IPS DF 6.9 (cell line): ENCODE results near the gene SETBP1.

Experiments used
- DNase-seq: peaks from one replicate; pipeline ENCODE4 v3.0.0-alpha.2; 2013; ENCODE audit warnings: low read depth, low spot score
- H3K27ac ChIP-seq: one replicate; pipeline ENCODE4 v1.5.1; 2013; ENCODE audit warnings: low read length, control low read depth
- H3K27me3 ChIP-seq: 2 replicates; pipeline ENCODE4 v1.6.1; 2013; ENCODE audit warnings: mild to moderate bottlenecking, low read length; ENCODE audit not compliant: control insufficient read depth, insufficient read depth
- H3K36me3 ChIP-seq: 2 replicates; pipeline ENCODE4 v1.6.1; 2013; ENCODE audit warnings: low read length; ENCODE audit not compliant: control insufficient read depth, insufficient read depth
- H3K4me1 ChIP-seq: 2 replicates; pipeline ENCODE4 v1.6.1; 2013; ENCODE audit warnings: low read length; ENCODE audit not compliant: control insufficient read depth, insufficient read depth
- H3K4me3 ChIP-seq: 2 replicates; pipeline ENCODE4 v1.5.1; 2013; ENCODE audit warnings: mild to moderate bottlenecking, low read length
- H3K9me3 ChIP-seq: 2 replicates; pipeline ENCODE4 v1.6.1; 2013; ENCODE audit warnings: low read length, inconsistent platforms; ENCODE audit not compliant: control insufficient read depth, insufficient read depth
- WGBS: extraction: QIAGEN DNeasy Blood & Tissue Kit; methylation state at CpG from one replicate; pipeline ENCODE4 v1.1.7; 2013; ENCODE audit warnings: mixed read lengths, missing lambda C conversion rate; ENCODE audit not compliant: insufficient read length, insufficient coverage; 5-methylcytosine and 5-hydroxymethylcytosine counted together

SETBP1 gene

DNA sequence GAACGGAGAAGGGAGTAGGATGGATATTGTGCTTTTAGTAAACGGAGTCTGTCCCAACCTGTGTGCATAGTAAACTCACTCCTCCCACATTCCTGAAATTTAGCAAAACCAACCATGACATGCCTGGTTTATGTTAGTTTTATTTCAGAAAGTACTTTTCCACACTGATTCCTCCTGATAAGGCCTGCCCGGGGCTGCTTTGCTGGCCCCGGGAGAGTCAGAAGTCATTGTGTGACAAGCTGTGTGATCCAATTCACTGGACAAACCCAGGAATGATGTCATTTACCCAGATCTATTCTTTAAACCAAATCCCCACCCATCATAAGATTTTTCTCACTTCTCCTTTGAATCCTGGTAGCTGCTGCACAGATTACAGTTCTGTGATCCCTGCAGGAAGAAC is 109.0 kb downstream of the SETBP1 start:
- DNase-seq = no peak

GRCh38 chr18:44790860-44791259 is 110.2 kb downstream of the SETBP1 start:
- no peak overlapping the region for H3K4me3 ChIP-seq
- no peak overlapping the region for H3K27ac ChIP-seq
- no peaks in the 10 kb centered on the region for H3K27me3 ChIP-seq
- no peaks in the 10 kb centered on the region for H3K9me3 ChIP-seq
- no CpG with 5 or more reads among the region's 4 CpGs for WGBS
- H3K4me1 ChIP-seq = 0 out of 2 replicates have a peak, but pooled peaks cover 2% of the 10 kb centered on the region
- DNase-seq = no peak
- no peaks in the 10 kb centered on the region for H3K36me3 ChIP-seq

More for the DNA sequence above, 109.0 kb downstream of the SETBP1 start:
- 0 out of 2 replicates have a peak, but pooled peaks cover 2% of the 10 kb centered on the region for H3K4me1 ChIP-seq
- no CpG with 5 or more reads among the region's 4 CpGs for WGBS
- no peaks in the 10 kb centered on the region for H3K9me3 ChIP-seq
- no peaks in the 10 kb centered on the region for H3K36me3 ChIP-seq
- no peak overlapping the region for H3K27ac ChIP-seq
- H3K4me3 ChIP-seq = no peak overlapping the region
- no peaks in the 10 kb centered on the region for H3K27me3 ChIP-seq

GRCh38 chr18:44791520-44791919 is 110.8 kb downstream of the SETBP1 start:
- Histone ChIP-seq H3K36me3 (no peaks in the 10 kb centered on the region), H3K4me1 (0 out of 2 replicates have a peak, but pooled peaks cover 2% of the 10 kb centered on the region), H3K9me3 (no peaks in the 10 kb centered on the region), H3K27ac (no peak overlapping the region), H3K27me3 (no peaks in the 10 kb centered on the region), H3K4me3 (no peak overlapping the region)
- DNase-seq = no peak
- no CpG with 5 or more reads among the region's 8 CpGs for WGBS

DNA sequence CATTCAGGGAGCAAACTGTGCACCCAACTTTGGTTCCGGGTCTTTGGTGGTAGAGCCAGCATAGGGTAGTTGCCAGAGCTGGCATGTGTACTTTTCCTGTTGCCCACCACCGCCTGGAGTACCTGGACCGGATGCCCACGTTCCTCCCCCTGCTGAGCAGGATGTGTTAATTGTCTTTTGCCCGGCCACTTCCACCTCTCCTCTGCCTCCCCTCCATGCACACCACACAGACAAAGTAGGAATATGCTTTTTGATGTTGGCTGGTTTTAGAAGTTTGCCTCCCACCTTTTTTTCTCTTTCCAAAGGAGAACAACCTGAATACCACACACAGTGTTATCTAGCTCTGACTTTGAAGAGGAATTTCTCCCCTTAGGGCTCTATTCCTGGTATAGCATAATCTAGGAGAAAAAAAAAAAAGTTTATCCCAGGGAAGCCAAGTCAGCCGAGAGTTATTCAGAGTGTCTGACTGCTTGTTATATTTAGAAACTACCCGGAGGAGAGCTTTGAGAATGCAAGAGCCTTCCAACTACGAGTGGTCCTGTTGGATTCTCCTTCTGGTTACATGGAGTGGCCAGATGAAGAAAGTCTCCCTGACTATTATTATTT is 111.9 kb downstream of the SETBP1 start:
- DNase-seq = no peak

GRCh38 chr18:44793194-44793593 is 112.5 kb downstream of the SETBP1 start:
- no peak for DNase-seq
- 0 out of 2 replicates have a peak, but pooled peaks cover 2% of the 10 kb centered on the region for H3K4me1 ChIP-seq
- no peak overlapping the region for H3K4me3 ChIP-seq
- H3K27ac ChIP-seq = no peak overlapping the region
- no CpG with 5 or more reads among the region's 2 CpGs for WGBS
- H3K36me3 ChIP-seq = no peaks in the 10 kb centered on the region
- H3K9me3 ChIP-seq = no peaks in the 10 kb centered on the region
- H3K27me3 ChIP-seq = no peaks in the 10 kb centered on the region

More for the DNA sequence above, 111.9 kb downstream of the SETBP1 start:
- H3K4me1 ChIP-seq = 0 out of 2 replicates have a peak, but pooled peaks cover 2% of the 10 kb centered on the region
- no CpG with 5 or more reads among the region's 8 CpGs for WGBS
- no peak overlapping the region for H3K4me3 ChIP-seq
- no peaks in the 10 kb centered on the region for H3K9me3 ChIP-seq
- no peaks in the 10 kb centered on the region for H3K27me3 ChIP-seq
- no peaks in the 10 kb centered on the region for H3K36me3 ChIP-seq
- no peak overlapping the region for H3K27ac ChIP-seq

DNA sequence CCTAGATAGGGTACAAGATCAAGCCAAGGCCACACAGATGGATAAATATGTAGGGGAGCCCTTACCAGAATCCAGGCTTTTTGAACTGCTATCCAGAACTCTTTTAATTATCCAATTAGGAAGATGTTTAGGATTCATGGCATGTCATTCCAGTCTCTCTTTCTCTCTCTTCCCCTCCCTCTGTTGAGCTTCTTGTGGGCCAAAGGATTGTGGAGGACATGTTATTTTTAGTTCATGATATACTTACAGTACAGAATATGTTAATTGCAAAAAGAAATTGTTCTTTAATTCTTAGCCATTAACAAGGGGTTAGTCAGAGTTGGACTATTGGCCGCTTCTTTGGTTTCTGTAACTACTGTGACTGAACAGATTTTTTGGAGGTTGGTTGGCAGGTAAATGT is 113.0 kb downstream of the SETBP1 start:
- Histone ChIP-seq H3K9me3 (no peaks in the 10 kb centered on the region), H3K27ac (no peak overlapping the region), H3K27me3 (no peaks in the 10 kb centered on the region), H3K4me3 (no peak overlapping the region), H3K4me1 (0 out of 2 replicates have a peak, but pooled peaks cover 2% of the 10 kb centered on the region), H3K36me3 (no peaks in the 10 kb centered on the region)
- WGBS = no CpG with 5 or more reads among the region's 1 CpG
- no peak for DNase-seq

- no CpG with 5 or more reads among the region's 4 CpGs for WGBS
- Histone ChIP-seq H3K4me1 (0 out of 2 replicates have a peak, but pooled peaks cover 2% of the 10 kb centered on the region), H3K27me3 (no peaks in the 10 kb centered on the region), H3K36me3 (no peaks in the 10 kb centered on the region), H3K4me3 (no peak overlapping the region), H3K27ac (no peak overlapping the region), H3K9me3 (no peaks in the 10 kb centered on the region)
- no peak for DNase-seq
Observed at GRCh38 chr18:44795241-44795640, 114.6 kb downstream of the SETBP1 start.

DNA sequence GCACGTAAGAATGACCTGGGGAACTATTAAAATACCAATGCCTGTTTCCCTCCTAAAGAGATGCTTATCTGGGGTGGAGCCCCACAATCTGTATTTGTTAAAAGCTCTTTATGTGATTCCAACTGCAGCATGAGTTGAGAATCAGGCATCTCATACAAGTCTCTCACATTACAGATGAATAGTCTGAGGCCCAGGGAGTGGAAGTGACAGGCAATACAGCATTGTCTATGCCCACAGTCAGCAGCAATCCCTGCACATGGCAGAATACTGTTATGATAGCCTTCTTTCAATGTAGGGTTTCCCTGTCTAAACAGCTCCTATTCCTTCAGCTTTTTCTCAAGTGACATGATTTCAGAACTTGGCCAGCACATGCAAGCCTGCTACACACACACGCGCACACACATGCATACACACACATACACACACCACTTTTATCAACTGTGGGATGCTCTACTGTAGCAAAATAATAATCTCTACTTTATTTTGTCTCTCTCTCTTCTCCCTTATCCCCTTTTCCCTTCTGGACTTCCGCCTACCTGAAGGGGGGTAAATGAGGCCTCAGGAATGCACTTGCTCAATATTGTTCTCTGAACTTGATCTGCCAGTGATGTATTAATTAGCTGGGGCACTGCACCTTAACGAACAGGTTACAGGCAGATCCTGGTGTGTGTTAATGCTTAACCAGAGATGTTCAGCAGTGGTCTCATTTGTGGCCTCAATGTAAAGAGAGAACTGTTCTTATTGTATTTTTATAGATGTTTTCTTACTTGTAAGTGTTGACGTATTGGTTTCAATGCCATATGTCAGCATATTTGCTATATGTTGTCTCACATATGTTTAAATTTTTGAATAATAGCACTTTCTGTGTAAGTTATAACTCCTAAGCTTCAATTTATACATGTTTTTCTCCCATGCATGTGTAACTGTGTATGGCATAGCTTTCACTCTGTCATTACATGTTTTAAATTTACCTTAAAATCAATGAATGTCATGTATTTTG is 116.0 kb downstream of the SETBP1 start:
- WGBS = no CpG with 5 or more reads among the region's 6 CpGs
- Histone ChIP-seq H3K27me3 (no peaks in the 10 kb centered on the region), H3K27ac (no peak overlapping the region), H3K4me1 (0 out of 2 replicates have a peak, but pooled peaks cover 2% of the 10 kb centered on the region), H3K9me3 (no peaks in the 10 kb centered on the region), H3K36me3 (no peaks in the 10 kb centered on the region), H3K4me3 (no peak overlapping the region)
- no peak for DNase-seq

DNA sequence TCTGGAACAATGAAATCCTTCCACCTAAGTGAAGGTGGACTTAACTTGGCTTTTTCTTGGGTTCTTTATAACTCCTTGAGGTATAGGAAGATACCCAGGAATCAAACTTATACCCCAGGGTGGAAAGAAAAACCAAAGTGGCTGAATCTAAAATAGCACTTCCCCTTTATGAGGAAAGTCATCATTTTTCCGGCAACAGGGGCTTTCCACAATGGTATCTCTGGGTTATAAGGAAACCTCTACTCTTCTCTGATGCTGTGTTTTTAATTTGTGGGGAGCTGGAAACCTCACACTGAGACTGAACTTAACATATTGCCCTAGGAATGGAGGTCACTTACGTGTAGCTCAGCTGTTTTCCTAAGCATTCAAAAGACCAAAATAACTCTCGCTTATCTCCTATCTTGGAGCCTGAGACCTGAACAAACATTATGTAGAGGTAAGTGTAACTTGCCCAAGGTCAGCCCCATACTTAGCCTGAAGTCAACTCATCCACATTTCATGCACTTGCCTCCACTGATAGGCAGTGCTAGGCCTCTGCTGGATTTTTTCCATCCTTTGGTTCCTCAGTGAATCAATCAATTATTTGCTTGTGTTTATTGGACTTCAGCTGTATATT is 117.9 kb downstream of the SETBP1 start:
- H3K4me1 ChIP-seq = no peaks in the 10 kb centered on the region
- H3K27ac ChIP-seq = no peak overlapping the region
- no peak overlapping the region for H3K4me3 ChIP-seq
- DNase-seq = no peak
- no CpG with 5 or more reads among the region's 3 CpGs for WGBS
- H3K36me3 ChIP-seq = no peaks in the 10 kb centered on the region
- no peaks in the 10 kb centered on the region for H3K9me3 ChIP-seq
- H3K27me3 ChIP-seq = no peaks in the 10 kb centered on the region

DNA sequence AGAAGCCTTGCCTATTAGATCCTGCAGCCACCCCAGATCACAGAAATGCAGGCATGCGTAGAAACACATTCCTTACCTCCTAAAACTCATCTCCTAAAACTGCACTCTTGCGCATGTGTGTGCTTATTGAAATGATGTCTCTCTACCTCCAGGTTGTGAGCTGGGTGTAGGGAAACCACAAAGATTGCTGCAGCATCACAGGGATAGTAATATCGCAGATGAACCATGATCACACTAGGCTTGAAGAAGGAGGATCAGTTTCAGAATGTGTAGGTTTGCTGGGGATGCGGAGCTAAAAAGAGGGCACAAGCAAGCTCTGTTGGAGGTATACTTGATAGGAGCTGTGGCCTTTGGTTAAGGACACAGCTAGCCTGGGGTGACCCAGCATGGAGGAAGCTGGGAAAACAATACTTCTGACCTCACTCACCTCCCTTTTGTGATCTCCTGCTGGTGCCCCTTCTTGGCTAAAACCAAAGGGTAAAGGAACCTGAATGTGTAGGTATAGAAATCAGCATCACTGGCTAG is 118.8 kb downstream of the SETBP1 start:
- WGBS = no CpG with 5 or more reads among the region's 4 CpGs
- no peak overlapping the region for H3K4me3 ChIP-seq
- no peaks in the 10 kb centered on the region for H3K36me3 ChIP-seq
- H3K27ac ChIP-seq = no peak overlapping the region
- H3K9me3 ChIP-seq = no peaks in the 10 kb centered on the region
- DNase-seq = no peak
- H3K4me1 ChIP-seq = no peaks in the 10 kb centered on the region
- no peaks in the 10 kb centered on the region for H3K27me3 ChIP-seq
